DMS53 (cell line): ENCODE measurements around the gene NR4A3.

Experiments
- DNase-seq: peaks from one replicate; lab custom pipeline; 2025; lab: John Stamatoyannopoulos, UW

The NR4A3 gene

GRCh38 chr9:99814359-99814758 is 7.3 kb upstream of the NR4A3 start:
- no peak for DNase-seq

GRCh38 chr9:99816392-99816791 is 5.3 kb upstream of the NR4A3 start:
- DNase-seq = no peak

GRCh38 chr9:99818500-99818899 is 3.2 kb upstream of the NR4A3 start:
- DNase-seq = peak; percentile 8

GRCh38 chr9:99819123-99819855 is 2.4 kb upstream of the NR4A3 start:
- DNase-seq = peak; percentile 90

- peak; percentile 94 for DNase-seq
Observed at GRCh38 chr9:99819856-99820684, 1.6 kb upstream of the NR4A3 start.

- DNase-seq = peak; percentile 80
Observed at GRCh38 chr9:99820685-99821395, 845 bp upstream of the NR4A3 start.

GRCh38 chr9:99822109-99822805 is 572 bp downstream of the NR4A3 start:
- peak; percentile 70 for DNase-seq

GRCh38 chr9:99822806-99823591 is 1.3 kb downstream of the NR4A3 start:
- peak; percentile 70 for DNase-seq

- peak; percentile 56 for DNase-seq
Observed at GRCh38 chr9:99823681-99824377, 2.1 kb downstream of the NR4A3 start.

- DNase-seq = peak; percentile 68
Observed at GRCh38 chr9:99824378-99825171, 2.9 kb downstream of the NR4A3 start.

GRCh38 chr9:99825172-99826046 is 3.7 kb downstream of the NR4A3 start:
- no peak for DNase-seq

- no peak for DNase-seq
Observed at GRCh38 chr9:99826579-99826978, 4.9 kb downstream of the NR4A3 start.

GRCh38 chr9:99827244-99827643 is 5.6 kb downstream of the NR4A3 start:
- DNase-seq = no peak

- DNase-seq = no peak
Observed at GRCh38 chr9:99828054-99828416, 6.3 kb downstream of the NR4A3 start.

- DNase-seq = no peak
Observed at GRCh38 chr9:99828417-99829176, 6.9 kb downstream of the NR4A3 start.

GRCh38 chr9:99831857-99832557 is 10.3 kb downstream of the NR4A3 start:
- no peak for DNase-seq

- no peak for DNase-seq
Observed at GRCh38 chr9:99832558-99832864, 10.8 kb downstream of the NR4A3 start.

GRCh38 chr9:99833735-99834134 is 12.1 kb downstream of the NR4A3 start:
- DNase-seq = peak; percentile 13
